Activated CD4-positive, alpha-beta T cell treated with anti-CD3 and anti-CD28 coated beads, Interleukin-2, Interleukin-6, amounts not matched to agents 100 ng/mL and 50 ng/mL, durations not matched to agents 16 hours and 8 hours (primary cell): Measurements from ENCODE around the gene SLIT3.
A peak's percentile ranks its signal among the peaks of the same experiment; 100 is the strongest.
"Not testable (repeated sequence)": the region's sequence is repeated elsewhere in the genome, so short reads cannot be mapped to it uniquely, and the experiment has no call there.

ENCODE experiments used
- DNase-seq: peaks from one replicate; pipeline ENCODE4 v3.0.0-alpha.2; 2020

Gene SLIT3

DNA sequence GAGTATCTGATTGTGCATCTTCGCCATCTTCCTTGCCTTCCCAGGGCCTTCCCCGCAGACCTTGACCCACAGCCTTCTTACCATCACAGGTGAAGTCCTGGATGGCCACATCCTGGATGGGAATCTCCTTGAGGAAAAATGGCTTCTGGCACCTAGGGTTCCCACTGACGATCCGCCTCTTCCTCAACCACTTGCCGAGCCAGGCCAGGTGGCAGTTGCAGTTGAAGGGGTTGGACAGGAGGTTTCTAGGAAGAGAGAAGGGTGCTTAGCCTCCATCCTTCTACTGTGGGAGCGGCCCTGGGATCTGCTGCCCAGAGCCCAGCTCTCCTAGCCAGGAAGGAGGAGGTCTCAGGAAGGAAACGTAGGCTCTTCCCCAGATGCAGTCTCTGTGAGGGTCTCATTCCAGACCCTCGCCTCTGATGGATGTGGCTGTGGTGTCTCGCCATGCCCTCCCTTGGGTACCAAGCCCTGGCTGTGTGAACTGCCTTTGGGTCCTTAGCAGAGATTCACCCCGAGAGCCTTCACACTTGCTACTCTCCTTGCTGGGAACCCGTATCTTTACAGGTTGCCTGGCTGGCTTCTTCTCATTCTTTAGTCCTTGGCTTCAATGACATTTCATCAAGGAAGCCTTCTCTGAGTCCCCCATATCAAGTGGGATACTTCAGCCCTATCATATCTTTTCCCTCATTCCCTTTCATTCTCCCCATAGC, 551.4 kb downstream of the SLIT3 start:
- DNase-seq, result no peak

DNA sequence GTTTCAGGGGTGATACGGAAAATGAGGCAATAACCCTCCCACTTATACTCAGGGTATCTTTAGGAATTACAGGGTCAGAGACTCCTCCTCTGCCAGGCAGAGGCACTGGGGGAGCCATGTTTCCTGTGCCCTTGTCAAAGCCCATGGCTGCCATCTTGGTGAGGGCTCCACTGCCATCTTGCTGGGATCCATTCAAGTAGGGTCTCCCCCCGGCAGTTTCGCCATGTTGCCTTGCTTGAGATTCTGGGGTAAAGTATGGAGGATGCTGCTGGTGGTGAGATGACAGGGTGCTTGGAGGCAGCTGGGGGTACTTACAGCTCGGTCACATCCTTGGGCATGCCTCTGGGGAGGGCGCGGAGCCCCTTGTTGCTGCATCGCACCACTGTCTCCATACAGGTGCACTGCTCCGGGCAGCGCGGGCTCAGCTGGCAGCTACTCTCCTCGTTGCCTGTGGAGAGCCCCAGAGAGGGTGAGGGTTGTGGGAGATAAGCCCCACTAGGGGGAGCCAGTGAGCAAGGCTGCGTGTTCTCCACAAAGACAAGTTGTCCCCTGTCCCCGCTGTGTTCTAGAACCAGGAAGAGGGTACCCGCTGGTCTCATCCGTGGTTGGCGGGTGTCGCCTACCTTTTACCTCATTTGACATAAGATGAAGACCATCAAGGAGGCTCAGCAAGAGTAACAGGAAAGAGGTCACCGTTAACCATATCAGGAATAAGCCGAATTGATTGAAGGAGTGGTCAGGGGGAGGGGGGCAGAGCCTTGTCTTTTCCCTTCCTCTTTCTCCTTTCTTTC, 552.8 kb downstream of the SLIT3 start:
- peak; percentile 78 for DNase-seq

DNA sequence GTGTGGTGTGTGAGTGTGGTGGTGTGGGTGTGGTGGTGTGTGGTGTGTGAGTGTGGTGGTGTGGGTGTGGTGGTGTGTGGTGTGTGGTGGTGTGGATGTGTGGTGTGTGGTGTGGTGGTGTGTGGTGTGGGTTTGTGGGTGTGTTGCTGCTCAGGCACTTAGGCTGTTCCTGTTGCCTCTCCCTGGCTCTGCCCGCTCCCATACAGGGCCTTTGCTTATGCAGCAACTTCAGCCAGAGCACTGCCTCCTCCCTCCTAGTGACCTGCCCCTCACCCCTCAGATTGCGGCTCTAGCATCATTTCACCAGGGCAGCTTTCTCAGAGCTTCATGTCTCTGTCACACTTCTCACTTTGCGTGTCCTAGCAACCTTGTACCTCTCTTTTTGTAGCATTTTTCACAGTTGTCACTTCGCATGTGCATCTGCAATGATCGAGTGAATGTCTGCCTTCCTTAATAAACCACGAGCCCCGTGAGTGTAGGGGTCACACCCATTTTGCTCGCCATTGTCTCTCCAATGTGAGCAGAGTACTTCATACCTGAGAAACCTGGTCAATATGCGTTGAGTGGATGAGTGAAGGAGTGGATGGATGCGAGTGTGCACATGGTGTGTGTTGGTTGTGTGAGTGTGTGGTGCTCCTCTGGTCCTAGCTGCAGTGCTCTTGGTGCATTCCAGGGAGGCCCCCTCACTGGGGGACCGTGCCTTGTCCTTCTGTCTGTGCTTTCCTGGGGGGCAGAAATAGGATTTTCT, 553.9 kb downstream of the SLIT3 start:
- DNase-seq, result no peak

DNA sequence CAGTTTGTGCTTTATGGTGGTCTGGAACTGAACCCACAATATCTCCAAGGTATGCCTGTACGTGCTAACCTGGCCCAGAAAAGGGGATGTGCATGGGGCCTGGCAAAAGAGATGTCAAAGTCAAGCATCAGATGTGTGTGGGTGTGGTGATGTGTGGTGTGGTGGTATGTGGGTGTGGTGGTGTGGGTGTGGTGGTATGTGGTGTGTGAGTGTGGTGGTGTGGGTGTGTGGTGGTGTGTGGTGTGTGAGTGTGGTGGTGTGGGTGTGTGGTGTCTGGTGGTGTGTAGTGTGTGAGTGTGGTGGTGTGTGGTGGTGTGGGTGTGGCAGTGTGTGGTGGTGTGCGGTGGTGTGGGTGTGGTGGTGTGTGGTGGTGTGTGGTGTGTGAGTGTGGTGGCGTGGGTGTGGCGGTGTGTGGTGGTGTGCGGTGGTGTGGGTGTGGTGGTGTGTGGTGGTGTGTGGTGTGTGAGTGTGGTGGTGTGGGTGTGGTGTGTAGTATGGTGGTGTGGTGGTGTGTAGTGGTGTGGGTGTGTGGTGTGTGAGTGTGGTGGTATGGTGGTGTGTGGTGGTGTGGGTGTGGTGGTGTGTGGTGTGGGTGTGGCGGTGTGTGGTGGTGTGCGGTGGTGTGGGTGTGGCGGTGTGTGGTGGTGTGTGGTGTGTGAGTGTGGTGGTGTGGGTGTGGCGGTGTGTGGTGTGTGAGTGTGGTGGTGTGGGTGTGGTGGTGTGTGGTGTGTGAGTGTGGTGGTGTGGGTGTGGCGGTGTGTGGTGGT, 554.6 kb downstream of the SLIT3 start:
- not testable (repeated sequence) for DNase-seq

DNA sequence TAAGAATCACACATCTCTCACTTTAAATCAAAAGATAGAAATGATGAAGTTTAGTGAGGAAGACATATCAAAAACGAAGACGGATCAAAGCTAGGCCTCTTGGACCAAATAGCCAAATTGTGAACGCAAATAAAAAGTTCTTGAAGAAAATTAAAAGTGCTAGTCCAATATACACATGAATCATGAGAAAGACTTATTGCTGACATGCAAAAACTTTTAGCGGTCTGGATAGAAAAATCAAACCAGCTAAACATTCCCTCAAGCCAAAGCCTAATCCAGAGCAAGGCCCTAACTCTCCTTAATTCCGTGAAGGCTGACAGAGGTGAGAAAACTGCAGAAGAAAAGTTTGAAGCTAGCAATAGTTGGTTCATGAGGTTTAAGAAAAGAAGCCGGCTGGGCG, 557.3 kb downstream of the SLIT3 start:
- DNase-seq, result no peak

DNA sequence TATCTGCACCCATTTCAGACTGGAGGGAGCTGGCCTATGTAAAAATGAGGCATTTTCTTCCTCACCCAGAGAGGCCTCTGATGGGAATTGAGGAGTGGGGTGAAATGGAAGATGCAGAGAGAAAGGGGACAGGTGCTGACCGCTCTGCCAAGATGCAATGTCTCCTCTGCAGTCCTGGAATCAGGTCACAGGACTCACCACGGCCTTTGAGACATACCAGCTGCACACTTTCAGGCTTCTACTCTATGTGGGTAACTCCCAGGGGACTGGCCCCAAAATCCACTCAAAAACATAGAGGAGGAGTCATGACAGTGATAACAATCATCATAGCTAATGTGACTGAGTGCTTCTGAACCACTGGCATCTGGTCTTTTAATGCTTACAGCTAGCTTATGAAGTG, 558.6 kb downstream of the SLIT3 start:
- not testable (repeated sequence) for DNase-seq

DNA sequence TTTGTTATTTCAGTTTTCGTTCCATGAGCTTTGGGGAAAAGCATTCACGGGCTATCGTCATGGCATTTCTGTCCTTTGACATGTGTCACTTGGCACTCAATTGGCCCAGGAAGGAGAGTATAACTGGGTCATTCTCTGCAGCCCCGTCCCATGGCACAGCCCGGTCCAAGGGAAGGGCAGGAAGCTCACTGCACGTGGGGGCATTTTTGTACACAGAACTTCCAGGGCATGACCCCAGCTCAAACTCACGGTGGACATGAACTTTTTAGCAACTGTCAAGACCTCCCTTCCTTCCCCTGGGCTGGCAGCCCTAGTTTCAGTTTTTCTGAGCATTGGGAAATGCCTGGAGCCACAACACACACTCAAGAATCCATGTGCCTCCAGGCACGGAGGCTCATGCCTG, 560.1 kb downstream of the SLIT3 start:
- no peak for DNase-seq

DNA sequence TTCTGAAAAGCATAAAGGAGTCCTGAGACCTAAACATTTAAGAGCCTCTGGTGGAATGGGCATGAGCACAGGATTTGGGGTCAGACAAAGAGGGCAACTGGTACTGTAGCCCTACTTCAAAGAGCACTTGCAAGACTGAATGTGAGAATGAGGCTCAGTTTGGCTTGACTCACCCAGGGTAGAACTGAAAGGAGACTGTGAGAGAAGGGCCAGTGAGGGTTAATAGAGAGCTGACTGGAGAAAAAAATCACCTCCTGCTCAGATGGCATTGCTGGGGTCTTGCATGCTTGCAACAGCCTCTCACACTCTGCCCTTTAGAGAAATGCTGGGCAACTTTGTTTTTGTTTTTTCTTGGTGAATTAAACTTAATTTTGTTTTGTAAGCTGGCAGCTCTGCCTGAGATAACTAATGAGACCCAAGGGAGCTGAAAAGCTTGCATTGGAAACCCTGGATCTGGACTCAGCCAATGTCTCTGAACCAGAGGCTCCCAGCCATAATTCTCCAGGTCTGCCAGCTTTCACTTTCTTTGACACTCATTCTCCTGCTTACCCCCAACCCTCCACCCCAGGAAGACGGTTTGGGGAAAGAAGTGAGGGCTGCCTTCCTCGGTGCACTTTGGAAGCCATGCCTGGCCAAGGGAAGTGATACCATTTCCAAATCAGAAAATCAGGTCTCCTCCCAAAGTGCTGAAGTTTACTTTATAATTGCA, 560.7 kb downstream of the SLIT3 start:
- no peak for DNase-seq

DNA sequence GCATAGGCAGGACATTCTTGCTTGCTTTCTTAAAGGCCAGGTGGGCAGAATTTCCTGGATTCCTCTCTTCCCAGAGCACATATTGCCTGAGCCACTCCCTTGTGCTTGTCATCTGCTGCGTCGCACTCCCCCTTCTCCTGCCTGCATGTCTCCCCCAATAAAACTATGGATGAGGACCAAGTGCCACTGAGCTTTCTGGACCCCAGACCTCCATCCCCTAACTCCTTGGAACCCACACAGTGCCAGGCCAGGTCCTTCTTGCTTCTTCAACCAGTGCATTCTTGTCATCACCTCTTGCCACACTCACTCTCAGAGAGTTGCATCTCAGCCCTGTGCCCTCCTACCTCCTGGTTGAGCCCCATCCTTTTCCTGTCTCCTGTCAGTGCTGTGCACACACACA, 563.9 kb downstream of the SLIT3 start:
- DNase-seq, result no peak

DNA sequence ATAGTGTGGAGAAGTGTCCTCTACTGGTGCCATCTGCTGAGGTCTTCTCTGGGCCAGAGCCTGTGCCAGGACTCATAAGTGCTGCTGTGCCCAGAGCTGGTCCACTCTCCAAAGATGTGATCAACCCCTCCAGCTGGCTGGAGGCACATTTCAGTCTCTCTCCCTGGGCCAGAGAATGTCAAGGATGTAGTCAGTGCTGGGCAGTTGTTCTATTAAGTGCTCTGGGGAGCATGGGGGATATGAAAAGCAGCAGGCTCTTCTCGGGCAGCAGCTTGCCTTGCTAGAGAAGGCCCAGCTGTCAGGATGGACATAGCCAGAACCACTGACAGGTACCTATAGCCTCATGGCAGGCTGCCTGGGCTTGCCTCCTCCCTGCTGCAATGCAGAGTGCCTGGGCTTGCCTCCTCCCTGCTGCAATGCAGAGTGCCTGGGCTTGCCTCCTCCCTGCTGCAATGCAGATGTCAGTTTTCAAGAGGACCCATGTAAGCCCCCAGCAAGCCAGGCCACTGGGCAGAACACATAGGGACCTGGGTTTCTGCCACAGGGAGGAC, 564.6 kb downstream of the SLIT3 start:
- no peak for DNase-seq

DNA sequence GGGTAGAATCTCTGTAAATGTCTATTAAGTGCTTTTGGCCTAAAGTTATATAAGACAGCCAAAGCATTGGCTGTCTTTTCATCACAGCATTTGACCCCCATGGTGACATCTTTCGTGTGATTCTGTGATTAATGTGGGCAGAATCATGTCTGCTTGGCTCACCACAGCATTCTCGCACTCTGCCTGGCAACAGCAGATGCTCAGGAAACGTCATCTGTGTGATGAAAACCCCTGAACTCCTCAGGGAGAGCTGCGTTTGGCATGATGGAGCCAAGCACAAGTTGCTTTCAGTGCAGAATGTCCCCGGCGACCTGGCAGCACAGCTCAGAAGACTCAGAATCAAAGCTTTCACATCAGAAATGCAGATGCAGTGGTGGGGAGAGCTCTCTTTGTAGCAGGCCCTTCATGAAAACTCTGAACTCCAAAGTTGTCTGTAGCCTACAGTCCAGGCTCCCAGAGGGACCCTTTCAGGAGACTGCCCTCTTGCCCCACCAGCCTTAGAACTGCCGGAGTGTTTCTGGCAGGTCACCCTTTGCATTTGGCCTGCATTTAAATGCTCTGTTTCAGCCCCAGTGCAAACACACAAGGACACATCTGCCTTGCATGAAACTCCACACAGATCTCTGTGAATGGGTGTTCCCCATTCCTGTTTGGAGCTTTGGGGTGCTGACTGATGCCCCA, 566.2 kb downstream of the SLIT3 start:
- peak; percentile 7 for DNase-seq

DNA sequence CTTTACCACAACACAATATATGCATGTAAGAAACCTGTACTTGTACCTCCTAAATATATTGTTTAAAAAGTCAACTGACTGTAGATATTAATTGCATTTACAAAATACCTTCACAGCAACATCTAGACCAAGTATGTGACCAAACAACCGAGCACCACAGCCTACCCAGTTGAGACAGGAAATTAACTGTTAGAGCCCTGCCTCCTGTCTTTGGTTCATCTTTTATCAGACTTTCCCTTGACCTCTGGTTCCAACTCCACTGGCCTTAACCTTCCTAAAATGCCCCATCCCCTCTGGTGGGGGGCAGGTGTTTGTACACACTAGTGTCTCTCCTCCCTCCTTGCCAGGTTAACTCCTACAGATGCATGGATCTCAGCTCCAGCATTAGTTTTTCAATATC, 566.8 kb downstream of the SLIT3 start:
- no peak for DNase-seq

DNA sequence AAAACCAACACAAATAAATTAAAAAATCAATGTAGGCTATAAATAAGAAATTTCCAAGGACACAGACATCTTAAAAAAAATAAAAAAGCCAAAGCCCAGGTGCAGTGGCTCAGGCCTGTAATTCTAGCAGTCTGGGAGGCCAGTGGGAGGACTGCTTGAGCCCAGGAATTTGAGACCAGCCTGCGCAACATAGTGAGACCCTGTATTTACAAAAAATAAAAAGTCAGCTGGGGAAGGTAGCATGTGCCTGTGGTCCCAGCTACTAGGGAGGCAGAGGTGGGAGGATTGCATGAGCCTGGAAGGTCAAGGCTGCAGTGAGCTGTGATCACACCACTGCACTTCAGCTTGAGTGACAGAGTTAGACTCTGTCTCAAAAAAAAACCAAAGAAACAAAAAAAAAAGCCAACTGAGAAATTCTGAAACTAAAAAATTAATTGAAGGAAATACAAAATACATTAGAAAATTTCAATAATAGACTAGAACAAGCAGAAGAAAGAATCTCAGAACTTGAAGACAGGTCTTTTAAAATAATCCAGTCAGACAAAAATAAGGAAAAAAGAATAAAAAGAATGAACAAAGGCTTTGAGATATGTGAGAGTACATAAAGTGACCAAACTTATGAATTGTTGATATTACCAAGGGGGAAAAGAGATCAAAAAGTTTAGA, 572.3 kb downstream of the SLIT3 start:
- DNase-seq, result no peak

DNA sequence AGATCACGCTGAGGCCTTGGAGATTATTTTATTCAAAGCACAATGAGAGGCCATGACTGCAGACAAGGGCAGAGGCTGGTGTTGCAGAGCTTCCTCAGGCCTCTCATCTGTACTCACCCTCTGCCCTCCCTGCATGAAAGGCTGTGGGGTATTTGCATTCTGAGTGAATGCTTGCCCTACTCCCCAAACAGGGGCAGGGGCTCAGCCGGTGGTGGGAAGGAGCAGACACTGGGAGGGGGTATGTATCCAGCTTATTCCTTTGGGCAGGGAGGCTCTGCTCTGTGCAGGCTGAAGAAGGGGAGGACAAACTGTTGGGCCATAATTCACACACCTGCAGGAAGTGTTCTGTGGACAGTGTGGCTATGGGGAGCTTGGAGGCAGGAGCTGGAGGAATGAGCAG, 573.4 kb downstream of the SLIT3 start:
- DNase-seq, result no peak

DNA sequence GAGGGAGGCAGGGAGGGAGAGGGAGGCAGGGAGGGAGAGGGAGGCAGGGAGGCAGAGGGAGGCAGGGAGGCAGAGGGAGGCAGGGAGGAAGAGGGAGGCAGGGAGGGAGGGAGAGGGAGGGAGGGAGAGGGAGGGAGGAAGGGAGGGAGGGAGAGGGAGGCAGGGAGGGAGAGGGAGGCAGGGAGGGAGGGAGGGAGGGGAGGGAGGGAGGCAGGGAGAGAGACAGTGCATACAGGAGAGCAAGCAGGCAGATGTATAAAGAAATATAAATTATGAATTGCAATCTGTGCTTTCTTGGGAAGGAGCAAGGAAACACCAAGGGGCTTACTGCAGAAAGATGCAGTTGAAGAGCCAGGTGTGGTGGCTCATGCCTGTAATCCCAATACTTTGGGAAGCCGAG, 574.6 kb downstream of the SLIT3 start:
- no peak for DNase-seq

DNA sequence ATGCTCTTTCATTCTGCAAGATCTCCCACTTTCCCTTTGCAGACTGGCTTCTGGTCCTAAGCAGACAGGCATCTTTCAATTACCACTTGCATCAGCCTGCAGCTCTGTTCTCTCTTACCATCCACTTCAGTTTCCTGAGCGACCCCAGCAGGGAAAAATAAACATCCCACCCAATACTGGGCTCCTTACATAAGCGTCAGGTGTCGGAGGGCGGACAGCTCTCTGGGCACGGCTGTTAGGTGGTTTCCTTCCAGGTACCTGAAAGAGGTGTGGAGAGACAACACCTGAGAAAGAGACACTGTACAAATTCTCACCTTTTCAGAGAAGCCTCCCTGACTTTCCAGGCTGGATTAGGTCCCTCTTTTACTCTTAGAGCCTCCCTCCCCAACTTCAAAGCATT, 576.7 kb downstream of the SLIT3 start:
- no peak for DNase-seq

DNA sequence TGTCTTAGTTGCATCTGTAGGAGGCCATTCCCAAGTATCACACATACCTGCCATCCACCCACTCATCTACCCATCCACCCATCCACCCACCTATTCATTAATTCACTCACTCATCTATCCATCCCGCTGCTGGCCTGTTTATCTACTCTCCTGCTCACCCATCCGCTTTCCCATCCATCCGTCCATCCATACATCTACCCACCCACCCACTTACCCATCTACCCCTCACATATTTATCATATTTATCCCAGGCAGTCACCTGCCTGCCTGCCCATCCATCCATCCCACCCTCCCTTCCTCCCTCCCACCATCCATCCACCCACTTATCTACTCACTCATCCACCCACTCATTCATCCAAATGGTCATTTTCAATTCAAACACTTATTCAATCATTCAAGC, 577.9 kb downstream of the SLIT3 start:
- DNase-seq, result no peak

DNA sequence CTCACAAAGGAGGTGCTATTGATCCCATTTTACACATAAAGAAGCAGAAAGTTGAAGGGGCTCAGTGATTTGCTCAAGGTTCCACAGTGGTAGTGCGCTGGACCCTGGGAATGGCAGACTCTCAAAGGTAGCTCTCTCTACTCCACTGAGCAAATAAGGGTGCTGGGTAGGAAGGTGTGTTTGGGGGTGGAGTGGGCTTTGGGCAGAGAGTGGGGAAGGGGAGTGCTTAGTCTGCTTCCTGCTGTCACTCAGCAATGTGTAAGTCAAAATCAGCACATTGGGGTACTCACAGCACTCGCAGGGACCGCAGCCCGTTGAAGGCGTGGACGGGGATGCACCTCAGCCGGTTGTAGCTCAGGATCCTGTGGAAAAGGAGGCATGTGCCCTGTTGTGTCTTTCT, 579.0 kb downstream of the SLIT3 start:
- no peak for DNase-seq

DNA sequence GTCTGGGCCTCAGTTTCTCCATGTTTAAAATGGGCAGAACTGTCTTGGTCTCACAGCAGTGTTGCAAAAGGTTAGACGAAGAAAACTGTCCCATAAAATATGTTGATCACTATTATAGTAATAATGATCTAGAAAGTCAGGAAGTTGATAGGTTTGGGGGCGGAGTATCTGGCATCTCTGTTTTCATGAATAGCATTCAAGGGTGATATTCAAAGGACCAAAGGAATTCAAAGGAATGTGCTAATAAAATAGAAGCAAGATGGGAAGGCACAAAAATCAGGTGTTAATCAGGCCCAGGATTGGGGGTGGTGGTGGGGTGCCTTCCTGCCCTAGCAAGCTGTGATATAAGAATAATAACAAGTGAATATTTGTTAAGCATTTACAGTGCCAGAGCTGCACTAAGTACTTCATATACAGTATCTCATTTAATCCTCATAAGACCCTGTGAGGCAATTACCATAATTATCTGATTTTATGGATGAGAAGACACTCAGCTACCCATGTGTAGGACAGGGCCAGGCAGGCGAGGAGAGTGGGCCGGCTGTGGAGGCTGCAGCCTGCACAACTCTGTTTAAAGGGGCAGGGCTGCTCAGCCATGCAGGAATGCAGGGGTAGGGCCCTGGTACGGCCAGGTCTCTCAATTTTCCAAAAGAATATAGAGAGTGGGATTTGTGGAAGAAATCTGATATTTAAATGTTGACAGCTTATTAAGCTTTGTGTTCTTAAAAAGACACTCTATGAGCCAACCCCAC, 579.8 kb downstream of the SLIT3 start:
- no peak for DNase-seq

DNA sequence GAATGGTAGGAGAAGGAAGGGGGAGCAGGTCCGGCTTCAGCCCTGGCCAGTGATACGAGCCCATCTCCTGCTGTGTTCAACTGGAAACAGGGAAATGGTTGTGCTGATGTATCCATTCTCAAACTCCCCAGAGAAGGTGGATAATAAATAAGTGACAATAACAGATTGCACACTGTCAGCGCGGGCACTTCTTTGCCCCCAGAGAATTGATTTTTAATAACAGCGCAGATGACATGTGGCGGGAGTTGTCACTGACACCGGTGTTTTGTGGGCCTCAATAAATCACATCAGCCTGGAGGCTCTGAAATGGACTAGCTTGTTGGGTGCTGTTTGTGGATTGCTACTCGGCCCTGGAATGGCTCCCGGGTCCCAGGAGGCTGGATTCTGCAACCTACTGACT, 580.4 kb downstream of the SLIT3 start:
- DNase-seq, result no peak
